Kidney (tissue), 14 donors: ENCODE results near the gene WWOX. TPM values are rescaled to one million over a fixed set of nuclear protein-coding genes. Genes with fewer than 3 reads are reported as not detected.
A peak's percentile ranks its signal among the peaks of the same experiment; 100 is the strongest.

ENCODE experiments used
- DNase-seq, 5 donors: peaks; one replicate each; pipeline ENCODE4 v3.0.0-alpha.2; 2013 to 2020
- FAIRE-seq: peaks from 2 replicates; lab custom pipeline; 2012; peaks lifted over from hg19 to GRCh38; lab: Jason Lieb, UNC
- H3K27ac ChIP-seq, 2 donors: one replicate each; pipeline ENCODE4 v1.7.0; 2013; ENCODE audit warnings: low read depth in 2 of 2, low read length in 2 of 2, inconsistent platforms in 1 of 2
- H3K27me3 ChIP-seq: one replicate; pipeline ENCODE4 v1.7.1; 2013; ENCODE audit warnings: low read length, inconsistent platforms; ENCODE audit not compliant: control insufficient read depth, insufficient read depth
- H3K36me3 ChIP-seq, 3 donors: one replicate each; pipeline versions ENCODE4 v1.7.0 to v1.7.1; 2013; ENCODE audit warnings: low read length in 3 of 3, control low read depth in 1 of 3, inconsistent platforms in 1 of 3; ENCODE audit not compliant: insufficient read depth in 3 of 3, control insufficient read depth in 2 of 3
- H3K4me1 ChIP-seq, 3 donors: one replicate each; pipeline versions ENCODE4 v1.7.0 to v1.7.1; 2013; ENCODE audit warnings: low read length in 3 of 3, inconsistent platforms in 1 of 3, low read depth in 1 of 3; ENCODE audit not compliant: control insufficient read depth in 2 of 3, insufficient read depth in 2 of 3
- H3K4me3 ChIP-seq, 3 donors: one replicate each; pipeline versions ENCODE4 v1.7.0 to v1.8.1; 2013; ENCODE audit warnings: low read length in 3 of 3, control low read depth in 1 of 3, inconsistent platforms in 1 of 3
- H3K9ac ChIP-seq, 3 donors: one replicate each; pipeline versions ENCODE4 v1.7.0 to v1.7.1; 2013; ENCODE audit warnings: low read length in 3 of 3, control low read depth in 1 of 3, inconsistent platforms in 1 of 3
- H3K9me3 ChIP-seq, 3 donors: one replicate each; pipeline versions ENCODE4 v1.7.0 to v1.7.1; 2013; ENCODE audit warnings: low read length in 3 of 3, control low read depth in 1 of 3, inconsistent platforms in 1 of 3; ENCODE audit not compliant: control insufficient read depth in 2 of 3, insufficient read depth in 1 of 3
- intact Hi-C: fragments of 100-400 bp; cut with DNase I; formaldehyde crosslinking; loops from one replicate; pipeline ENCODE4 v1.11.1; 2022
- polyA plus RNA-seq: library from polyadenylated mRNA; stranded (reverse); fragments of 350-450 nt; fragmentation: Illumina TruSeq; extraction: RNeasy Lipid Tissue Mini Kit (QIAGEN cat#74804); gene quantifications from one replicate; pipeline ENCODE4 v1.2.3, GENCODE V29; 2014; ENCODE audit warnings: low read depth, low replicate concordance; ENCODE audit not compliant: insufficient read depth
- total RNA-seq: library from RNA; stranded (reverse); fragmentation: NEBNext Ultra II Directional; extraction: Animal tissue kit (Norgen Biotek cat#: 25700); gene quantifications from one replicate; pipeline ENCODE4 v1.2.1, GENCODE V29; 2021
- TF ChIP-seq, protein P1 (sequence below): IDR thresholded peaks from 3 replicates; pipeline ENCODE4 v1.5.1; 2012; ENCODE audit warnings: mild to moderate bottlenecking, moderate library complexity, borderline replicate concordance; ENCODE audit not compliant: insufficient read depth; ENCODE audit errors: extremely low read depth
- donor health status: control.
- donor health status: control.
- donor health status: control.
- donor health status: control.
- donor health status: control.
- donor health status: DM: yes; HTN: yes; CAD: no.
- donor health status: Normal renal cell carcinoma (clear cell type).

The WWOX gene
- total and polyA plus RNA-seq, 2 donors from 2014 or later: 22.5 to 30.3 TPM

- H3K27me3 ChIP-seq: no peaks in the 10 kb centered on the region
- peaks cover 0 to 3% (median 0%) of the 10 kb centered on the region in 3 donors for H3K4me1 ChIP-seq
- no peak overlapping the region for H3K4me3 ChIP-seq
- TF ChIP-seq, protein P1, sequence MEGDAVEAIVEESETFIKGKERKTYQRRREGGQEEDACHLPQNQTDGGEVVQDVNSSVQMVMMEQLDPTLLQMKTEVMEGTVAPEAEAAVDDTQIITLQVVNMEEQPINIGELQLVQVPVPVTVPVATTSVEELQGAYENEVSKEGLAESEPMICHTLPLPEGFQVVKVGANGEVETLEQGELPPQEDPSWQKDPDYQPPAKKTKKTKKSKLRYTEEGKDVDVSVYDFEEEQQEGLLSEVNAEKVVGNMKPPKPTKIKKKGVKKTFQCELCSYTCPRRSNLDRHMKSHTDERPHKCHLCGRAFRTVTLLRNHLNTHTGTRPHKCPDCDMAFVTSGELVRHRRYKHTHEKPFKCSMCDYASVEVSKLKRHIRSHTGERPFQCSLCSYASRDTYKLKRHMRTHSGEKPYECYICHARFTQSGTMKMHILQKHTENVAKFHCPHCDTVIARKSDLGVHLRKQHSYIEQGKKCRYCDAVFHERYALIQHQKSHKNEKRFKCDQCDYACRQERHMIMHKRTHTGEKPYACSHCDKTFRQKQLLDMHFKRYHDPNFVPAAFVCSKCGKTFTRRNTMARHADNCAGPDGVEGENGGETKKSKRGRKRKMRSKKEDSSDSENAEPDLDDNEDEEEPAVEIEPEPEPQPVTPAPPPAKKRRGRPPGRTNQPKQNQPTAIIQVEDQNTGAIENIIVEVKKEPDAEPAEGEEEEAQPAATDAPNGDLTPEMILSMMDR: no peak
- H3K36me3 ChIP-seq: no peaks in the 10 kb centered on the region
- intact Hi-C loops: no loop called here
- peak in 3 of 5 donors; percentile 48 to 60 (median 51) for DNase-seq
- H3K9me3 ChIP-seq: no peaks in the 10 kb centered on the region
- H3K27ac ChIP-seq: no peak overlapping the region
- no peak for FAIRE-seq
- no peak overlapping the region for H3K9ac ChIP-seq
These were observed 178.0 kb downstream of the WWOX start for GRCh38 chr16:78277321-78278055.

GRCh38 chr16:78278056-78278450, 178.6 kb downstream of the WWOX start:
- no peak for DNase-seq
- TF ChIP-seq, protein P1: no peak
- no peak for FAIRE-seq
- Histone ChIP-seq H3K36me3 (no peaks in the 10 kb centered on the region), H3K4me3 (no peak overlapping the region), H3K9me3 (no peaks in the 10 kb centered on the region), H3K27ac (no peak overlapping the region), H3K4me1 (peaks cover 0 to 3% (median 0%) of the 10 kb centered on the region in 3 donors), H3K27me3 (no peaks in the 10 kb centered on the region), H3K9ac (no peak overlapping the region)
- intact Hi-C loops: no loop called here

- no peaks in the 10 kb centered on the region for H3K9me3 ChIP-seq
- TF ChIP-seq, protein P1: no peak
- FAIRE-seq (no peak), DNase-seq (no peak)
- no peak overlapping the region for H3K9ac ChIP-seq
- intact Hi-C loops: no loop called here
- peaks cover 0 to 3% (median 0%) of the 10 kb centered on the region in 3 donors for H3K4me1 ChIP-seq
- no peak overlapping the region for H3K4me3 ChIP-seq
- H3K27ac ChIP-seq: no peak overlapping the region
- no peaks in the 10 kb centered on the region for H3K36me3 ChIP-seq
- no peaks in the 10 kb centered on the region for H3K27me3 ChIP-seq
These were observed 181.7 kb downstream of the WWOX start for GRCh38 chr16:78281115-78281514.
